ENCODE data around the gene RASGRF1. TPM values are rescaled to one million over a fixed set of nuclear protein-coding genes. Genes with fewer than 3 reads are reported as not detected.

The RASGRF1 gene
- total RNA-seq, 4 donors from 2014 or later = 0.13 to 0.23 TPM; not detected in 2

DNA sequence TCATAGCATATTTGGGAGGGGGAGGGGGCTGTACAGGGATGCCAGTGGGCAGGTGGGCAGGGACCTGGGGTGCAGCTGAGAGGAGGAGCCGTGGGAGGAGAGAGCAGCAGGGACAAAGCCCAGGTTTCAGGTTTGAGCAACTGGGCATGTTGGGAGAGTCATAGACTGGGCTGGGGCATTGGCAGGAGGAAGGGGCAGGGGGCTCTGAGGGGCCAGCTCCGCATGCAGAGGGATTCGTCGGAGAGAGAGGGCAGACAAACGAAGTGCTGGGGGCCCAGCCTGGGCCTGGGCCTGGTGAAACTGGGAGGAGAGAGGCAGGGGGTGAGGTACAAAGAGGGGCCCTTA, 25.2 kb downstream of the RASGRF1 start:
- WGBS, 2 donors (ENCODE audit: low coverage in 1 of 2) = 40 to 73% methylated on average over 1 to 5 of the region's 5 CpGs
- Histone ChIP-seq H3K9me3 (no peaks in the 10 kb centered on the region), H3K4me1 (no peaks in the 10 kb centered on the region), H3K4me3 (no peak overlapping the region), H3K27me3 (no peaks in the 10 kb centered on the region), H3K27ac (no peak overlapping the region), H3K36me3 (no peaks in the 10 kb centered on the region)
- TF ChIP-seq EP300 (IDR thresholded peaks at IDR 0.05) (no peak), POLR2AphosphoS5 (IDR thresholded peaks at IDR 0.05) (no peak), POLR2A (IDR thresholded peaks at IDR 0.05) (no peak)
- TF ChIP-seq, protein P1, sequence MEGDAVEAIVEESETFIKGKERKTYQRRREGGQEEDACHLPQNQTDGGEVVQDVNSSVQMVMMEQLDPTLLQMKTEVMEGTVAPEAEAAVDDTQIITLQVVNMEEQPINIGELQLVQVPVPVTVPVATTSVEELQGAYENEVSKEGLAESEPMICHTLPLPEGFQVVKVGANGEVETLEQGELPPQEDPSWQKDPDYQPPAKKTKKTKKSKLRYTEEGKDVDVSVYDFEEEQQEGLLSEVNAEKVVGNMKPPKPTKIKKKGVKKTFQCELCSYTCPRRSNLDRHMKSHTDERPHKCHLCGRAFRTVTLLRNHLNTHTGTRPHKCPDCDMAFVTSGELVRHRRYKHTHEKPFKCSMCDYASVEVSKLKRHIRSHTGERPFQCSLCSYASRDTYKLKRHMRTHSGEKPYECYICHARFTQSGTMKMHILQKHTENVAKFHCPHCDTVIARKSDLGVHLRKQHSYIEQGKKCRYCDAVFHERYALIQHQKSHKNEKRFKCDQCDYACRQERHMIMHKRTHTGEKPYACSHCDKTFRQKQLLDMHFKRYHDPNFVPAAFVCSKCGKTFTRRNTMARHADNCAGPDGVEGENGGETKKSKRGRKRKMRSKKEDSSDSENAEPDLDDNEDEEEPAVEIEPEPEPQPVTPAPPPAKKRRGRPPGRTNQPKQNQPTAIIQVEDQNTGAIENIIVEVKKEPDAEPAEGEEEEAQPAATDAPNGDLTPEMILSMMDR (IDR thresholded peaks at IDR 0.05) = no peak
- no peak for ATAC-seq

- Histone ChIP-seq H3K4me3 (no peak overlapping the region), H3K36me3 (no peaks in the 10 kb centered on the region), H3K9me3 (no peaks in the 10 kb centered on the region), H3K27me3 (no peaks in the 10 kb centered on the region), H3K27ac (no peak overlapping the region), H3K4me1 (no peaks in the 10 kb centered on the region)
- no peak for TF ChIP-seq EP300 (IDR thresholded peaks at IDR 0.05)
- TF ChIP-seq, protein P1 (IDR thresholded peaks at IDR 0.05) = no peak
- no peak for TF ChIP-seq POLR2A (IDR thresholded peaks at IDR 0.05)
- TF ChIP-seq POLR2AphosphoS5 (IDR thresholded peaks at IDR 0.05) = no peak
- ATAC-seq = no peak
- WGBS, 2 donors (ENCODE audit: low coverage in 1 of 2) = 72 to 79% methylated on average over 6 of the region's 6 CpGs
These were observed 26.1 kb downstream of the RASGRF1 start for GRCh38 chr15:79064496-79064895.

GRCh38 chr15:79060175-79060574, 30.4 kb downstream of the RASGRF1 start:
- peaks cover 31% of the 10 kb centered on the region for H3K27me3 ChIP-seq
- TF ChIP-seq, protein P1 (IDR thresholded peaks at IDR 0.05) = no peak
- TF ChIP-seq POLR2AphosphoS5 (IDR thresholded peaks at IDR 0.05) (no peak), POLR2A (IDR thresholded peaks at IDR 0.05) (no peak), EP300 (IDR thresholded peaks at IDR 0.05) (no peak)
- H3K4me3 ChIP-seq = no peak overlapping the region
- H3K4me1 ChIP-seq = no peaks in the 10 kb centered on the region
- no peak for ATAC-seq
- H3K36me3 ChIP-seq = no peaks in the 10 kb centered on the region
- H3K27ac ChIP-seq = no peak overlapping the region
- no peaks in the 10 kb centered on the region for H3K9me3 ChIP-seq
- WGBS, 2 donors (ENCODE audit: low coverage in 1 of 2) = 60 to 100% methylated on average over 1 to 3 of the region's 4 CpGs

GRCh38 chr15:79059081-79059572, 31.5 kb downstream of the RASGRF1 start:
- TF ChIP-seq POLR2A (IDR thresholded peaks at IDR 0.05) (no peak), EP300 (IDR thresholded peaks at IDR 0.05) (no peak), POLR2AphosphoS5 (IDR thresholded peaks at IDR 0.05) (no peak)
- TF ChIP-seq, protein P1 (IDR thresholded peaks at IDR 0.05) = no peak
- H3K27ac ChIP-seq = no peak overlapping the region
- 30% methylated on average over 1 of the region's 1 CpG; no CpG with 5 or more reads in 1 of the 2 donors for WGBS, 2 donors (ENCODE audit: low coverage in 1 of 2)
- no peaks in the 10 kb centered on the region for H3K4me1 ChIP-seq
- peaks cover 31% of the 10 kb centered on the region for H3K27me3 ChIP-seq
- no peak for ATAC-seq
- no peak overlapping the region for H3K4me3 ChIP-seq
- H3K36me3 ChIP-seq = no peaks in the 10 kb centered on the region
- no peaks in the 10 kb centered on the region for H3K9me3 ChIP-seq

- WGBS, 2 donors (ENCODE audit: low coverage in 1 of 2) = 46% methylated on average over 6 of the region's 15 CpGs; no CpG with 5 or more reads in 1 of the 2 donors
- Histone ChIP-seq H3K9me3 (no peaks in the 10 kb centered on the region), H3K36me3 (no peaks in the 10 kb centered on the region), H3K4me3 (no peak overlapping the region), H3K4me1 (no peaks in the 10 kb centered on the region), H3K27ac (no peak overlapping the region), H3K27me3 (peaks cover 31% of the 10 kb centered on the region)
- ATAC-seq = no peak
- TF ChIP-seq POLR2AphosphoS5 (IDR thresholded peaks at IDR 0.05) (no peak), EP300 (IDR thresholded peaks at IDR 0.05) (no peak)
- TF ChIP-seq, protein P1 (IDR thresholded peaks at IDR 0.05) = no peak
These were observed 32.2 kb downstream of the RASGRF1 start for GRCh38 chr15:79058260-79058850.
